Loucy (cell line): ENCODE measurements around the gene NIPSNAP3A.

Source experiments
- EZH2phosphoT487 ChIP-seq: fragments of 200-600 bp; IDR thresholded peaks from 2 replicates; pipeline ENCODE4 v1.6.1; 2018; ENCODE audit warnings: antibody characterized with exemption, mild to moderate bottlenecking, moderate library complexity, borderline replicate concordance
- TF ChIP-seq, protein P1 (sequence below): fragments of 200-600 bp; sonication (generic); conservative IDR thresholded peaks from 2 replicates; pipeline ENCODE4 v1.5.1; 2014; ENCODE audit warnings: mild to moderate bottlenecking, antibody characterized with exemption, low read length

GRCh38 chr9:104725014-104725413, 22.5 kb upstream of the NIPSNAP3A start:
- TF ChIP-seq, protein P1, sequence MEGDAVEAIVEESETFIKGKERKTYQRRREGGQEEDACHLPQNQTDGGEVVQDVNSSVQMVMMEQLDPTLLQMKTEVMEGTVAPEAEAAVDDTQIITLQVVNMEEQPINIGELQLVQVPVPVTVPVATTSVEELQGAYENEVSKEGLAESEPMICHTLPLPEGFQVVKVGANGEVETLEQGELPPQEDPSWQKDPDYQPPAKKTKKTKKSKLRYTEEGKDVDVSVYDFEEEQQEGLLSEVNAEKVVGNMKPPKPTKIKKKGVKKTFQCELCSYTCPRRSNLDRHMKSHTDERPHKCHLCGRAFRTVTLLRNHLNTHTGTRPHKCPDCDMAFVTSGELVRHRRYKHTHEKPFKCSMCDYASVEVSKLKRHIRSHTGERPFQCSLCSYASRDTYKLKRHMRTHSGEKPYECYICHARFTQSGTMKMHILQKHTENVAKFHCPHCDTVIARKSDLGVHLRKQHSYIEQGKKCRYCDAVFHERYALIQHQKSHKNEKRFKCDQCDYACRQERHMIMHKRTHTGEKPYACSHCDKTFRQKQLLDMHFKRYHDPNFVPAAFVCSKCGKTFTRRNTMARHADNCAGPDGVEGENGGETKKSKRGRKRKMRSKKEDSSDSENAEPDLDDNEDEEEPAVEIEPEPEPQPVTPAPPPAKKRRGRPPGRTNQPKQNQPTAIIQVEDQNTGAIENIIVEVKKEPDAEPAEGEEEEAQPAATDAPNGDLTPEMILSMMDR: no peak
- no peak for TF ChIP-seq EZH2phosphoT487
